CD14-positive monocyte (primary cell): Measurements from ENCODE around the gene PECR. TPM values are rescaled to one million over a fixed set of nuclear protein-coding genes. Genes with fewer than 3 reads are reported as not detected.

Experiments
- DNase-seq, 3 donors: peaks; one replicate each; pipeline ENCODE4 v3.0.0-alpha.2; 2011 to 2022
- H2AFZ ChIP-seq: 2 replicates; pipeline ENCODE4 v1.6.0; 2012; ENCODE audit warnings: mild to moderate bottlenecking, low read depth, low read length, inconsistent platforms; ENCODE audit not compliant: insufficient read depth, poor library complexity, severe bottlenecking
- H3K27ac ChIP-seq, 2 donors: 1 replicate in 1 of 2; 2 replicates in 1 of 2; pipeline ENCODE4 v1.5.1; 2012 to 2013; ENCODE audit warnings: low read length in 2 of 2, control low read depth in 1 of 2, inconsistent platforms in 1 of 2, low read depth in 1 of 2, mild to moderate bottlenecking in 1 of 2
- H3K27me3 ChIP-seq, 2 donors: one replicate each; pipeline versions ENCODE4 v1.6.0 to v1.6.1; 2011 to 2013; ENCODE audit warnings: low read length in 2 of 2; ENCODE audit not compliant: control insufficient read depth in 2 of 2, insufficient read depth in 2 of 2
- H3K36me3 ChIP-seq, 2 donors: replicated peaks in 1 of 2; 1 replicate in 1 of 2; 2 replicates in 1 of 2; pipeline versions ENCODE4 v1.5.1 to v1.6.1; 2012 to 2013; ENCODE audit warnings: low read length in 2 of 2, control low read depth in 1 of 2, inconsistent platforms in 1 of 2, mild to moderate bottlenecking in 1 of 2; ENCODE audit not compliant: insufficient read depth in 2 of 2, control insufficient read depth in 1 of 2
- H3K4me1 ChIP-seq, 2 donors: 1 replicate in 1 of 2; 2 replicates in 1 of 2; pipeline versions ENCODE4 v1.5.1 to v1.6.1; 2012 to 2013; ENCODE audit warnings: low read length in 2 of 2, control low read depth in 1 of 2, inconsistent platforms in 1 of 2, mild to moderate bottlenecking in 1 of 2, moderate library complexity in 1 of 2; ENCODE audit not compliant: insufficient read depth in 2 of 2, control insufficient read depth in 1 of 2
- H3K4me2 ChIP-seq: replicated peaks from 2 replicates; pipeline ENCODE3; 2012; ENCODE audit warnings: low read length, moderate library complexity, mild to moderate bottlenecking; ENCODE audit not compliant: poor library complexity, severe bottlenecking; ENCODE audit errors: extremely low read depth
- H3K4me3 ChIP-seq, 3 experiments: fragments of 200-600 bp in 1 of 3; sonication (generic) in 1 of 3; replicated peaks in 1 of 3; 1 replicate in 2 of 3; 2 replicates in 1 of 3; pipeline ENCODE4 v1.5.1; 2011 to 2013; ENCODE audit warnings: low read length in 3 of 3, mild to moderate bottlenecking in 3 of 3, control low read depth in 2 of 3, low read depth in 2 of 3, inconsistent platforms in 1 of 3, moderate library complexity in 1 of 3
- H3K79me2 ChIP-seq: 2 replicates; pipeline ENCODE4 v1.6.0; 2012; ENCODE audit warnings: mild to moderate bottlenecking, control low read depth, inconsistent platforms, low read length, moderate library complexity; ENCODE audit not compliant: insufficient read depth
- H3K9ac ChIP-seq: 2 replicates; pipeline ENCODE4 v1.6.0; 2017; ENCODE audit warnings: low read length, mild to moderate bottlenecking; ENCODE audit not compliant: insufficient read depth, poor library complexity, severe bottlenecking
- H3K9me3 ChIP-seq, 2 donors: replicated peaks in 1 of 2; 1 replicate in 1 of 2; 2 replicates in 1 of 2; pipeline versions ENCODE4 v1.5.1 to v1.6.1; 2012 to 2013; ENCODE audit warnings: low read length in 2 of 2, control low read depth in 1 of 2; ENCODE audit not compliant: control insufficient read depth in 1 of 2, insufficient read depth in 1 of 2
- H4K20me1 ChIP-seq: 2 replicates; pipeline ENCODE4 v1.6.0; 2012; ENCODE audit warnings: mild to moderate bottlenecking, low read length, control low read depth, moderate library complexity; ENCODE audit not compliant: insufficient read depth
- H3K27ac Mint-ChIP-seq, 7 donors: one replicate each; pipeline ENCODE4 v1.8.0; 2020; ENCODE audit warnings: mild to moderate bottlenecking in 7 of 7, mixed read lengths in 7 of 7, moderate library complexity in 6 of 7, inconsistent platforms in 2 of 7
- H3K27me3 Mint-ChIP-seq, 3 donors: one replicate each; pipeline ENCODE4 v1.8.0; 2021 to 2022; ENCODE audit warnings: low read depth in 3 of 3, mild to moderate bottlenecking in 3 of 3, mixed read lengths in 3 of 3, moderate library complexity in 3 of 3, inconsistent platforms in 1 of 3
- H3K36me3 Mint-ChIP-seq, 2 donors: one replicate each; pipeline ENCODE4 v1.8.0; 2020; ENCODE audit warnings: mixed read lengths in 2 of 2, inconsistent platforms in 1 of 2, mild to moderate bottlenecking in 1 of 2
- H3K4me1 Mint-ChIP-seq: one replicate; pipeline ENCODE4 v1.8.0; 2020; ENCODE audit warnings: mild to moderate bottlenecking, mixed read lengths
- H3K4me3 Mint-ChIP-seq, 2 donors: one replicate each; pipeline ENCODE4 v1.8.0; 2020; ENCODE audit warnings: mild to moderate bottlenecking in 2 of 2, mixed read lengths in 2 of 2, moderate library complexity in 1 of 2
- H3K9me3 Mint-ChIP-seq, 7 donors: one replicate each; pipeline ENCODE4 v1.8.0; 2020 to 2022; ENCODE audit warnings: mixed read lengths in 7 of 7, mild to moderate bottlenecking in 6 of 7, moderate library complexity in 6 of 7, inconsistent platforms in 2 of 7
- WGBS: methylation state at CpG from one replicate; pipeline ENCODE4 v1.1.5; 2013; ENCODE audit warnings: missing lambda C conversion rate; ENCODE audit not compliant: insufficient coverage; 5-methylcytosine and 5-hydroxymethylcytosine counted together
- intact Hi-C, 2 donors: fragments of 100-400 bp; cut with micrococcal nuclease; formaldehyde crosslinking; loops; one replicate each; pipeline versions ENCODE4 v1.15.0 to v1.15.1; 2023
- polyA minus RNA-seq: library from RNA; depleted of rRNA, polyadenylated mRNA; stranded (reverse); fragments of >200 nt; gene quantifications from 2 replicates; pipeline ENCODE4 v1.2.3, GENCODE V29; 2012
- polyA plus RNA-seq, 3 donors: library from polyadenylated mRNA; depleted of rRNA in 1 of 3; unstranded in 2 of 3; stranded (reverse) in 1 of 3; fragments of 300-500 nt in 2 of 3; fragments of >200 nt in 1 of 3; fragmentation: Illumina TruSeq in 2 of 3; gene quantifications; 1 replicate in 2 of 3; 2 replicates in 1 of 3; pipeline ENCODE4 v1.2.3, GENCODE V29; 2012 to 2021
- total RNA-seq, 12 experiments: library from RNA in 1 of 12; stranded (reverse) in 1 of 12; fragments of 120-200 nt in 1 of 12; gene quantifications; one replicate each; pipeline ENCODE4 v1.2.4 and lab custom pipeline; 2013 to 2026; ENCODE audit warnings: mixed read lengths in 6 of 12, inconsistent platforms in 1 of 12
- TF ChIP-seq, protein P1 (sequence below): fragments of 200-600 bp; IDR thresholded peaks from one replicate; pipeline ENCODE4 v1.8.0; 2022; ENCODE audit warnings: antibody characterized with exemption, mild to moderate bottlenecking

Gene PECR
- 13.7 TPM for total RNA-seq (2013)
- polyA plus RNA-seq (10 to 100 TPM in 2 of 3 donors, 1 to 10 TPM in 1; 7.4 to 16.9 (median 12.3) TPM), polyA minus RNA-seq (13.6 and 18.9 TPM in 2 replicates), total RNA-seq (lab: John Stamatoyannopoulos, UW) (0.50 to 9.6 (median 5.6) reads per million in 11 experiments)

DNA sequence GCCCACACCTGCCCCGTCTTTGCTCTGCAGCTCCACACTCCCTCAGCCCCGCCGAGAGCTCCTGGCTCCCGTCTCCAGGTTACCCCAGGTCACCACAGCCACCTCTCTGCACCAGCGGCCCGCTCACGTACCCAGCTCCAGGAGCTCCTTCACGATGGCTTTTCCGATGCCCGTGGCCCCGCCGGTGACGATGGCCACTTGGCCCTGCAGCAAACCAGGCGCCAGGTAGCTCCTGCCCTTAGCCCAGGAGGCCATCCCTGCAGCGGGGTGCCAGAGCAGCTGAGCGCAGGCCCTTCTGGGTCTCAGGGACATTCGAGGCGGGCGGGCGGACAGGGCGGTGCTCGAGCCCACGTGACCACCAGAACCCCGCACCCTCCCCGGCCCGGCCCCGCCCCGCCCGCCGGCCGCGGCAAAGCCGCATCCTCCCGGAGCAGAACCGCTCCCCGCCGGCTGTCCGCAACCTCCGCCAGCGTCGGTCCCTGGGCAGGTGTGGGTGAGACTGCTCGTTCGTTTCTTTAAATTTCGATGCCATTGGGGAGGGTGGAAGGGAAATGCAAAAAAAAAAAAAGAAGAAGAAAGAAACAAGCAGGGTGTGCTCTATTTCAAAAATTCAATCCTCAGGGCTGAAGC lies at the start of gene PECR, which contains the start of gene TMEM169:
PECR (minus strand) TSS at position 323 of the 630 bp plus-strand sequence; CDS start at position 255, 68 bp downstream.
TMEM169 (plus strand) TSS at position 433 of the 630 bp plus-strand sequence. CDS start 14,045 bp downstream, outside the sequence.
- Histone ChIP-seq H3K36me3 (no peaks in the 10 kb centered on the region), H3K4me1 (peaks cover 40 to 59% of the 10 kb centered on the region in 2 donors), H3K27me3 (no peaks in the 10 kb centered on the region), H3K9me3 (no peaks in the 10 kb centered on the region), H3K79me2 (peaks cover 37% of the 10 kb centered on the region), H4K20me1 (no peaks in the 10 kb centered on the region), H3K4me3 (peak within 1 kb of the TSS; percentile 59 to 85 (median 83)), H3K9ac (peak within 1 kb of the TSS; percentile 72), H3K4me2 (peak within 1 kb of the TSS; percentile 98), H3K27ac (peak within 1 kb of the TSS; percentile 50 to 75), H2AFZ (peak within 1 kb of the TSS; percentile 100)
- DNase-seq, result peak; percentile 41 to 61 (median 51)
- WGBS, result under 1% methylated on average over 27 of the region's 44 CpGs
- Mint-ChIP-seq H3K27ac (peak within 1 kb of the TSS; percentile 64 to 89 (median 84)), H3K27me3 (peaks cover 0 to 4% (median 2%) of the 10 kb centered on the region in 3 donors), H3K9me3 (no peaks in the 10 kb centered on the region), H3K4me3 (peak within 1 kb of the TSS; percentile 94 to 96), H3K4me1 (peaks cover 55% of the 10 kb centered on the region), H3K36me3 (no peaks in the 10 kb centered on the region)
- TF ChIP-seq, protein P1, sequence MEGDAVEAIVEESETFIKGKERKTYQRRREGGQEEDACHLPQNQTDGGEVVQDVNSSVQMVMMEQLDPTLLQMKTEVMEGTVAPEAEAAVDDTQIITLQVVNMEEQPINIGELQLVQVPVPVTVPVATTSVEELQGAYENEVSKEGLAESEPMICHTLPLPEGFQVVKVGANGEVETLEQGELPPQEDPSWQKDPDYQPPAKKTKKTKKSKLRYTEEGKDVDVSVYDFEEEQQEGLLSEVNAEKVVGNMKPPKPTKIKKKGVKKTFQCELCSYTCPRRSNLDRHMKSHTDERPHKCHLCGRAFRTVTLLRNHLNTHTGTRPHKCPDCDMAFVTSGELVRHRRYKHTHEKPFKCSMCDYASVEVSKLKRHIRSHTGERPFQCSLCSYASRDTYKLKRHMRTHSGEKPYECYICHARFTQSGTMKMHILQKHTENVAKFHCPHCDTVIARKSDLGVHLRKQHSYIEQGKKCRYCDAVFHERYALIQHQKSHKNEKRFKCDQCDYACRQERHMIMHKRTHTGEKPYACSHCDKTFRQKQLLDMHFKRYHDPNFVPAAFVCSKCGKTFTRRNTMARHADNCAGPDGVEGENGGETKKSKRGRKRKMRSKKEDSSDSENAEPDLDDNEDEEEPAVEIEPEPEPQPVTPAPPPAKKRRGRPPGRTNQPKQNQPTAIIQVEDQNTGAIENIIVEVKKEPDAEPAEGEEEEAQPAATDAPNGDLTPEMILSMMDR, result no peak
- intact Hi-C loops, result no loop called here

DNA sequence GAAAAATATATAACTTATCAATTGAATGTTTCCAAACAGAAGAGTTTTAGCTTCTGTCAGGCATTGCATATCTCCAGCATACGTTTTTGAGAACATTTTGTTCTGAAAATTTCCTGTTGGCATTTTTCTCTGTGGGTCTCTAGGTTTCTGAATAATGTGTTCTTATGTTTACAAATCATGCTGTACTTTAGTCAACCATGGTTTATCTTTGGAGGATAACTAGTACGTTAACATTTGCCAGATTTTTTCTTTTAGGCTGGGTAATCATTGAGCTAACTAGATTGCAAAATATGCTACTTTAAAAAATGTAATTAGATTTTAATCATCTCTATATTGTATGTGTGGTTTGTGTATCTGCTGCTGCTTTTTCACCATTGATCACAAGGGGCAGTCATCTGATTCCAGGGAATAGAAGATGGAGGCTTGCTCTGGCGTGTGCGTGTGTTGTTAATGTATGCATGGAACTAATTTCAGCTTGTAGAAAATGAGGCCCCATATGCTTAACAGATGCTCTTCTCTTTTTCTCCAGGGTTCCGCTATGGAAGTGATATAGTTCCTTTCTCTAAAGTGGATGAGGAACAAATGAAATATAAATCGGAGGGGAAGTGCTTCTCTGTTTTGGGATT lies 48.9 kb upstream of the PECR start:
- Histone ChIP-seq H3K27me3 (no peaks in the 10 kb centered on the region), H3K4me3 (no peak overlapping the region), H3K27ac (no peak overlapping the region), H3K9me3 (no peaks in the 10 kb centered on the region), H3K4me1 (no peaks in the 10 kb centered on the region), H3K9ac (no peak overlapping the region), H3K4me2 (no peak overlapping the region), H3K36me3 (peaks cover 98 to 99% of the 10 kb centered on the region in 2 donors), H2AFZ (no peak overlapping the region), H4K20me1 (peaks cover 96% of the 10 kb centered on the region), H3K79me2 (peaks cover 50% of the 10 kb centered on the region)
- Mint-ChIP-seq H3K4me1 (peaks cover 2% of the 10 kb centered on the region), H3K36me3 (peaks cover 81 to 93% of the 10 kb centered on the region in 2 donors), H3K4me3 (no peak overlapping the region), H3K27me3 (no peaks in the 10 kb centered on the region), H3K9me3 (no peaks in the 10 kb centered on the region), H3K27ac (no peak overlapping the region)
- TF ChIP-seq, protein P1, result no peak
- intact Hi-C loops, result no loop called here
- no peak for DNase-seq
- no CpG with 5 or more reads among the region's 6 CpGs for WGBS
